ENCODE data around the gene C4orf50. TPM values are rescaled to one million over a fixed set of nuclear protein-coding genes. Genes with fewer than 3 reads are reported as not detected.

Gene C4orf50
- total and polyA plus RNA-seq, 10 of the 15 experiments (the other 5 are each of a cell fraction or from before 2014, with no cell fraction given) = 0.04 to 0.09 (median 0.05) TPM; not detected in 3

- H3K9me3 ChIP-seq (replicated peaks; ENCODE audit: control insufficient read depth, insufficient read depth, low read length) = no peaks in the 10 kb centered on the region; the same call in 2 of the 3 replicates
- RAD21 ChIA-PET (ENCODE audit: unreplicated experiment) = no interaction called here
- FAIRE-seq (no peak), ATAC-seq (no peak), DNase-seq (ENCODE audit: low read depth, low spot score) (no peak)
- no peaks in the 10 kb centered on the region for H3K4me1 ChIP-seq (ENCODE audit: control insufficient read depth, insufficient read depth, low read length)
- in situ Hi-C loops (cut with MboI) = no loop called here
- no peak overlapping the region for H2AFZ ChIP-seq (ENCODE audit: control insufficient read depth, low read depth, low read length)
- no TSS peak for BruUV-seq (replicated peaks)
- TF ChIP-seq BACH1 (IDR thresholded peaks at IDR 0.05; ENCODE audit: borderline replicate concordance) (no peak), ZNF207 (IDR thresholded peaks at IDR 0.05; ENCODE audit: borderline replicate concordance) (no peak), RCOR1 (conservative IDR thresholded peaks at IDR 0.05; ENCODE audit: low read depth, low read length) (no peak), USF1 (IDR thresholded peaks at IDR 0.05; ENCODE audit: borderline replicate concordance, extremely low read length, insufficient read depth, low read depth, low read length) (no peak), KLF5 (IDR thresholded peaks at IDR 0.05; ENCODE audit: partially characterized antibody) (no peak), ZBTB40 (IDR thresholded peaks at IDR 0.05; ENCODE audit: borderline replicate concordance) (no peak), BCL11A (IDR thresholded peaks at IDR 0.05; ENCODE audit: low read depth, low read length) (no peak), REST (IDR thresholded peaks at IDR 0.05; ENCODE audit: low read depth, low read length) (no peak), JUNB (IDR thresholded peaks at IDR 0.05) (no peak), RB1 (IDR thresholded peaks at IDR 0.05; ENCODE audit: borderline replicate concordance) (no peak)
- H3K79me2 ChIP-seq (ENCODE audit: control insufficient read depth, insufficient read depth, low read length) = no peaks in the 10 kb centered on the region
- no peak overlapping the region for H3K27ac ChIP-seq (ENCODE audit: control insufficient read depth, insufficient read depth)
- H4K20me1 ChIP-seq (ENCODE audit: control insufficient read depth, insufficient read depth) = no peaks in the 10 kb centered on the region
- intact Hi-C loops (cut with micrococcal nuclease; ENCODE audit: unreplicated experiment) = no loop called here
- SMC1A ChIA-PET (ENCODE audit: uncharacterized antibody, unreplicated experiment) = interaction anchor here (0.6 kb wide), 1 partner anchor 26 kb away, joined by 3 read pairs; no protein-coding TSS in a partner anchor
- H3K36me3 ChIP-seq (ENCODE audit: control insufficient read depth in 2 of 2, insufficient read depth in 2 of 2, low read length in 1 of 2) = no peaks in the 10 kb centered on the region
- H3K4me3 ChIP-seq = no peak overlapping the region
- POLR2A ChIA-PET = no interaction called here
- H3K9ac ChIP-seq (ENCODE audit: control insufficient read depth, insufficient read depth, low read length) = no peak overlapping the region
- CTCF ChIA-PET = no interaction called here
- H3K27me3 ChIP-seq (replicated peaks in 1 of 2; ENCODE audit: control insufficient read depth in 2 of 2, insufficient read depth in 2 of 2, low read length in 1 of 2) = peaks cover 1 to 11% of the 10 kb centered on the region in 2 experiments
- WGBS (ENCODE audit: insufficient coverage, insufficient replicate concordance, low lambda C conversion rate, missing lambda C conversion rate) = 33% methylated on average over 7 of the region's 7 CpGs
- no peak overlapping the region for H3K4me2 ChIP-seq (ENCODE audit: control insufficient read depth, insufficient read depth)
These were observed 124.0 kb downstream of the C4orf50 start for GRCh38 chr4:5894266-5894665.

All from GM12878 (cell line).